Neural cell (in vitro differentiated cells): ENCODE results near the gene WDR11. TPM values are rescaled to one million over a fixed set of nuclear protein-coding genes. Genes with fewer than 3 reads are reported as not detected.

Experiments used
- H2AFZ ChIP-seq: fragments of 200-600, 300-800 bp; sonication (generic), shearing (Covaris generic); 2 replicates; pipeline ENCODE4 v1.6.0; 2014; ENCODE audit warnings: low read depth, mild to moderate bottlenecking, antibody characterized with exemption, low read length, moderate library complexity
- H3F3A ChIP-seq: fragments of 200-600 bp; shearing (Covaris generic); 2 replicates; pipeline ENCODE4 v1.6.1; 2016; ENCODE audit warnings: mild to moderate bottlenecking, moderate library complexity, mixed read lengths, antibody characterized with exemption, low read length; ENCODE audit not compliant: insufficient read depth, poor library complexity, severe bottlenecking
- H3K27ac ChIP-seq: fragments of 200-600, 300-800 bp; sonication (generic), shearing (Covaris generic); 2 replicates; pipeline ENCODE4 v1.5.1; 2014; ENCODE audit warnings: mild to moderate bottlenecking, low read length, moderate library complexity
- H3K27me3 ChIP-seq: fragments of 300-800, 200-600 bp; sonication (generic), shearing (Covaris generic); 2 replicates; pipeline ENCODE4 v1.6.0; 2014; ENCODE audit warnings: mild to moderate bottlenecking, low read depth, low read length, moderate library complexity; ENCODE audit not compliant: insufficient read depth
- H3K36me3 ChIP-seq: fragments of 300-800, 200-600 bp; sonication (generic), shearing (Covaris generic); 2 replicates; pipeline ENCODE4 v1.5.1; 2014; ENCODE audit warnings: mild to moderate bottlenecking, antibody characterized with exemption, low read length, moderate library complexity; ENCODE audit not compliant: insufficient read depth
- H3K4me2 ChIP-seq: fragments of 300-800, 200-600 bp; sonication (generic), shearing (Covaris generic); 2 replicates; pipeline ENCODE4 v1.6.0; 2014; ENCODE audit warnings: mild to moderate bottlenecking, low read length
- H3K4me3 ChIP-seq: fragments of 300-800, 200-600 bp; sonication (generic), shearing (Covaris generic); 2 replicates; pipeline ENCODE4 v1.5.1; 2014; ENCODE audit warnings: mild to moderate bottlenecking, low read length, moderate library complexity
- H3K79me2 ChIP-seq: fragments of 200-600 bp; shearing (Covaris generic); replicated peaks from 2 replicates; pipeline ENCODE4 v1.6.0; 2014; ENCODE audit warnings: mild to moderate bottlenecking, low read length, moderate library complexity; ENCODE audit not compliant: insufficient read depth
- H3K9ac ChIP-seq: fragments of 300-800, 200-600 bp; sonication (generic), shearing (Covaris generic); 2 replicates; pipeline ENCODE4 v1.6.1; 2016; ENCODE audit warnings: mild to moderate bottlenecking, low read length, mixed read lengths
- H3K9me2 ChIP-seq: fragments of 200-600 bp; shearing (Covaris generic); 2 replicates; pipeline ENCODE4 v1.6.1; 2016; ENCODE audit warnings: mild to moderate bottlenecking, low read length, mixed read lengths; ENCODE audit not compliant: insufficient read depth
- H3K9me3 ChIP-seq: fragments of 200-600, 300-800 bp; sonication (generic), shearing (Covaris generic); 2 replicates; pipeline ENCODE4 v1.6.1; 2016; ENCODE audit warnings: mild to moderate bottlenecking, mixed run types, low read length, moderate library complexity, mixed read lengths
- H4K20me1 ChIP-seq: fragments of 200-600 bp; shearing (Covaris generic); 2 replicates; pipeline ENCODE4 v1.6.1; 2016; ENCODE audit warnings: mild to moderate bottlenecking, mixed run types; ENCODE audit not compliant: insufficient read depth
- CTCF ChIP-seq: fragments of 450-650 bp; IDR thresholded peaks from 2 replicates; pipeline ENCODE4 v1.5.1; 2014; ENCODE audit warnings: antibody characterized with exemption, mild to moderate bottlenecking, moderate library complexity; ENCODE audit not compliant: poor library complexity, severe bottlenecking
- EP300 ChIP-seq: fragments of 450-650 bp; conservative IDR thresholded peaks from 2 replicates; pipeline ENCODE4 v1.6.1; 2014; ENCODE audit warnings: antibody characterized with exemption, mild to moderate bottlenecking, moderate library complexity; ENCODE audit not compliant: poor library complexity, severe bottlenecking
- EZH2 ChIP-seq: fragments of 200-600, 300-800 bp; shearing (Covaris generic), sonication (generic); IDR thresholded peaks from 2 replicates; pipeline ENCODE4 v1.6.1; 2014; ENCODE audit warnings: antibody characterized with exemption, low read length, borderline replicate concordance, mild to moderate bottlenecking; ENCODE audit not compliant: insufficient read depth, poor library complexity, severe bottlenecking
- MXI1 ChIP-seq: fragments of 450-650 bp; conservative IDR thresholded peaks from 2 replicates; pipeline ENCODE4 v1.6.1; 2014; ENCODE audit warnings: antibody characterized with exemption, mild to moderate bottlenecking; ENCODE audit not compliant: poor library complexity, severe bottlenecking
- POLR2AphosphoS5 ChIP-seq: IDR thresholded peaks from 2 replicates; pipeline ENCODE4 v1.6.1; 2012
- RAD21 ChIP-seq: fragments of 450-650 bp; conservative IDR thresholded peaks from 2 replicates; pipeline ENCODE4 v1.6.1; 2014; ENCODE audit warnings: antibody characterized with exemption, mild to moderate bottlenecking, moderate library complexity
- SMC3 ChIP-seq: fragments of 450-650 bp; conservative IDR thresholded peaks from 2 replicates; pipeline ENCODE4 v1.6.1; 2014; ENCODE audit warnings: antibody characterized with exemption, mild to moderate bottlenecking, moderate library complexity; ENCODE audit not compliant: poor library complexity
- TAF1 ChIP-seq: IDR thresholded peaks from 2 replicates; pipeline ENCODE4 v1.6.1; 2012; ENCODE audit warnings: low read depth
- polyA plus RNA-seq: library from polyadenylated mRNA; depleted of rRNA; stranded (reverse); fragments of >200 nt; gene quantifications from 2 replicates; pipeline ENCODE4 v1.2.3, GENCODE V29; 2014
- TF ChIP-seq, protein P1 (sequence below): IDR thresholded peaks from 2 replicates; pipeline ENCODE4 v1.6.1; 2012; ENCODE audit warnings: borderline replicate concordance

WDR11 gene
- polyA plus RNA-seq, 1 donor from 2014 or later, result 160 TPM

- H2AFZ ChIP-seq, result no peak overlapping the region
- no peaks in the 10 kb centered on the region for H3K79me2 ChIP-seq
- TF ChIP-seq, protein P1, sequence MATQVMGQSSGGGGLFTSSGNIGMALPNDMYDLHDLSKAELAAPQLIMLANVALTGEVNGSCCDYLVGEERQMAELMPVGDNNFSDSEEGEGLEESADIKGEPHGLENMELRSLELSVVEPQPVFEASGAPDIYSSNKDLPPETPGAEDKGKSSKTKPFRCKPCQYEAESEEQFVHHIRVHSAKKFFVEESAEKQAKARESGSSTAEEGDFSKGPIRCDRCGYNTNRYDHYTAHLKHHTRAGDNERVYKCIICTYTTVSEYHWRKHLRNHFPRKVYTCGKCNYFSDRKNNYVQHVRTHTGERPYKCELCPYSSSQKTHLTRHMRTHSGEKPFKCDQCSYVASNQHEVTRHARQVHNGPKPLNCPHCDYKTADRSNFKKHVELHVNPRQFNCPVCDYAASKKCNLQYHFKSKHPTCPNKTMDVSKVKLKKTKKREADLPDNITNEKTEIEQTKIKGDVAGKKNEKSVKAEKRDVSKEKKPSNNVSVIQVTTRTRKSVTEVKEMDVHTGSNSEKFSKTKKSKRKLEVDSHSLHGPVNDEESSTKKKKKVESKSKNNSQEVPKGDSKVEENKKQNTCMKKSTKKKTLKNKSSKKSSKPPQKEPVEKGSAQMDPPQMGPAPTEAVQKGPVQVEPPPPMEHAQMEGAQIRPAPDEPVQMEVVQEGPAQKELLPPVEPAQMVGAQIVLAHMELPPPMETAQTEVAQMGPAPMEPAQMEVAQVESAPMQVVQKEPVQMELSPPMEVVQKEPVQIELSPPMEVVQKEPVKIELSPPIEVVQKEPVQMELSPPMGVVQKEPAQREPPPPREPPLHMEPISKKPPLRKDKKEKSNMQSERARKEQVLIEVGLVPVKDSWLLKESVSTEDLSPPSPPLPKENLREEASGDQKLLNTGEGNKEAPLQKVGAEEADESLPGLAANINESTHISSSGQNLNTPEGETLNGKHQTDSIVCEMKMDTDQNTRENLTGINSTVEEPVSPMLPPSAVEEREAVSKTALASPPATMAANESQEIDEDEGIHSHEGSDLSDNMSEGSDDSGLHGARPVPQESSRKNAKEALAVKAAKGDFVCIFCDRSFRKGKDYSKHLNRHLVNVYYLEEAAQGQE, result no peak
- TF ChIP-seq CTCF, result no peak
- TF ChIP-seq TAF1, result no peak
- no peak for TF ChIP-seq RAD21
- no peak overlapping the region for H3K9ac ChIP-seq
- no peaks in the 10 kb centered on the region for H3K9me2 ChIP-seq
- H3F3A ChIP-seq, result no peaks in the 10 kb centered on the region
- no peak overlapping the region for H3K27ac ChIP-seq
- no peaks in the 10 kb centered on the region for H4K20me1 ChIP-seq
- no peaks in the 10 kb centered on the region for H3K36me3 ChIP-seq
- no peak overlapping the region for H3K4me3 ChIP-seq
- no peak overlapping the region for H3K4me2 ChIP-seq
- no peaks in the 10 kb centered on the region for H3K27me3 ChIP-seq
- H3K9me3 ChIP-seq, result no peaks in the 10 kb centered on the region
Observed at GRCh38 chr10:120828763-120829319, 22.3 kb upstream of the WDR11 start.

- H3K79me2 ChIP-seq, result no peaks in the 10 kb centered on the region
- no peaks in the 10 kb centered on the region for H3F3A ChIP-seq
- no peak overlapping the region for H3K4me2 ChIP-seq
- no peaks in the 10 kb centered on the region for H3K27me3 ChIP-seq
- H4K20me1 ChIP-seq, result no peaks in the 10 kb centered on the region
- no peaks in the 10 kb centered on the region for H3K9me2 ChIP-seq
- no peak overlapping the region for H2AFZ ChIP-seq
- TF ChIP-seq EZH2 (no peak), MXI1 (no peak), POLR2AphosphoS5 (no peak), TAF1 (no peak), CTCF (no peak), SMC3 (no peak), RAD21 (no peak), EP300 (no peak)
- TF ChIP-seq, protein P1, result no peak
- no peak overlapping the region for H3K9ac ChIP-seq
- no peak overlapping the region for H3K27ac ChIP-seq
- no peaks in the 10 kb centered on the region for H3K36me3 ChIP-seq
- no peaks in the 10 kb centered on the region for H3K9me3 ChIP-seq
- H3K4me3 ChIP-seq, result no peak overlapping the region
Observed at GRCh38 chr10:120832106-120832505, 19.1 kb upstream of the WDR11 start.
